HepG2 (cell line): ENCODE measurements around the gene TNFAIP6. TPM values are rescaled to one million over a fixed set of nuclear protein-coding genes. Genes with fewer than 3 reads are reported as not detected.
A peak's percentile ranks its signal among the peaks of the same experiment; 100 is the strongest.

Experiments
- CAMTA2 ChIP-seq: sonication (generic); formaldehyde crosslinking; IDR thresholded peaks from 2 replicates; pipeline ENCODE4 v1.4.0; 2020; ENCODE audit warnings: mild to moderate bottlenecking, missing genetic modification reagents, borderline replicate concordance
- CHD4 ChIP-seq: fragments of 200-600 bp; sonication (generic); IDR thresholded peaks from 2 replicates; pipeline ENCODE4 v1.7.0; 2017; ENCODE audit warnings: mild to moderate bottlenecking, low read length, borderline replicate concordance
- DNMT3B ChIP-seq: conservative IDR thresholded peaks from 2 replicates; pipeline ENCODE4 v1.6.1; 2016; ENCODE audit warnings: missing biosample characterization, control low read depth
- IRX3 ChIP-seq: sonication (generic); formaldehyde crosslinking; IDR thresholded peaks from 2 replicates; pipeline ENCODE4 v1.8.1; 2023; ENCODE audit warnings: mild to moderate bottlenecking, low read depth, missing genetic modification reagents, borderline replicate concordance
- ISL2 ChIP-seq: sonication (generic); formaldehyde crosslinking; IDR thresholded peaks from 2 replicates; pipeline ENCODE4 v1.5.0; 2020; ENCODE audit warnings: missing genetic modification reagents
- PPARG ChIP-seq: conservative IDR thresholded peaks from 2 replicates; pipeline ENCODE4 v1.6.1; 2016; ENCODE audit warnings: missing biosample characterization, missing genetic modification reagents
- SIX4 ChIP-seq: sonication (generic); formaldehyde crosslinking; IDR thresholded peaks from 2 replicates; pipeline ENCODE4 v1.4.0; 2020; ENCODE audit warnings: missing genetic modification reagents
- U2AF1 ChIP-seq: fragments of 200-400 bp; formaldehyde crosslinking; optimal IDR thresholded peaks from 2 replicates; pipeline ENCODE3; 2017; ENCODE audit warnings: mild to moderate bottlenecking, low read depth, low read length
- ZEB1 ChIP-seq: IDR thresholded peaks from 2 replicates; pipeline ENCODE4 v1.6.1; 2012; ENCODE audit warnings: mild to moderate bottlenecking, low read depth, inconsistent platforms; ENCODE audit not compliant: insufficient replicate concordance
- ZFP36L1 ChIP-seq: sonication (generic); formaldehyde crosslinking; IDR thresholded peaks from 2 replicates; pipeline ENCODE4 v1.8.0; 2022; ENCODE audit warnings: mild to moderate bottlenecking, missing genetic modification reagents, moderate library complexity
- ZNF274 ChIP-seq: sonication (generic); formaldehyde crosslinking; IDR thresholded peaks from 2 replicates; pipeline ENCODE4 v1.5.1; 2020; ENCODE audit warnings: mild to moderate bottlenecking, missing genetic modification reagents
- ZNF350 ChIP-seq: sonication (generic); formaldehyde crosslinking; IDR thresholded peaks from 2 replicates; pipeline ENCODE4 v1.4.0; 2020; ENCODE audit warnings: mild to moderate bottlenecking, low read depth, missing genetic modification reagents, borderline replicate concordance
- ZNF44 ChIP-seq: sonication (generic); formaldehyde crosslinking; IDR thresholded peaks from 2 replicates; pipeline ENCODE4 v1.5.1; 2020; ENCODE audit warnings: mild to moderate bottlenecking, missing genetic modification reagents
- ZNF616 ChIP-seq: sonication (generic); formaldehyde crosslinking; IDR thresholded peaks from 2 replicates; pipeline ENCODE4 v1.5.0; 2020; ENCODE audit warnings: low read depth, mild to moderate bottlenecking, missing genetic modification reagents
- ZNF652 ChIP-seq: IDR thresholded peaks from 2 replicates; pipeline ENCODE4 v1.6.1; 2016; ENCODE audit warnings: low read depth, borderline replicate concordance
- ZNF766 ChIP-seq: sonication (generic); formaldehyde crosslinking; IDR thresholded peaks from 2 replicates; pipeline ENCODE4 v1.5.0; 2020; ENCODE audit warnings: missing genetic modification reagents, borderline replicate concordance
- ZSCAN20 ChIP-seq: sonication (generic); formaldehyde crosslinking; IDR thresholded peaks from 2 replicates; pipeline ENCODE4 v1.4.0; 2020; ENCODE audit warnings: missing genetic modification reagents, mild to moderate bottlenecking, borderline replicate concordance
- polyA plus RNA-seq, 8 experiments: library from polyadenylated mRNA; depleted of rRNA in 3 of 8; stranded (reverse) in 7 of 8; unstranded in 1 of 8; fragments of >200 nt; fragmentation: Illumina TruSeq in 4 of 8; extraction: Trizol in 4 of 8; gene quantifications; 2 replicates each; pipeline versions ENCODE4 v1.2.1 to v1.2.3, GENCODE V29; 2011 to 2016; ENCODE audit warnings: low read depth in 4 of 8, missing spikeins in 1 of 8, mixed read lengths in 1 of 8; ENCODE audit not compliant: insufficient read depth in 1 of 8
- total RNA-seq, 5 experiments: library from RNA; depleted of rRNA; stranded (reverse); fragments of >200 nt; fragmentation: Illumina TruSeq; extraction: Trizol; gene quantifications; 2 replicates each; pipeline ENCODE4 v1.2.3, GENCODE V29; 2016; ENCODE audit warnings: low read depth in 1 of 5
- TF ChIP-seq, protein P1 (sequence below): sonication (generic); formaldehyde crosslinking; IDR thresholded peaks from 2 replicates; pipeline ENCODE4 v1.4.0; 2020; ENCODE audit warnings: low read depth, mild to moderate bottlenecking, missing genetic modification reagents
- TF ChIP-seq, protein P2 (sequence below): sonication (generic); formaldehyde crosslinking; IDR thresholded peaks from 2 replicates; pipeline ENCODE4 v1.4.0; 2020; ENCODE audit warnings: missing genetic modification reagents
- TF ChIP-seq, protein P3 (sequence below): sonication (generic); formaldehyde crosslinking; IDR thresholded peaks from 2 replicates; pipeline ENCODE4 v1.5.0; 2020; ENCODE audit warnings: missing genetic modification reagents
- TF ChIP-seq, protein P4 (sequence below): sonication (generic); formaldehyde crosslinking; IDR thresholded peaks from 2 replicates; pipeline ENCODE4 v1.5.1; 2020; ENCODE audit warnings: missing genetic modification reagents, mild to moderate bottlenecking, borderline replicate concordance

TNFAIP6 gene
- total and polyA plus RNA-seq, 2 of the 13 experiments (the other 11 are each of a cell fraction or from before 2014, with no cell fraction given) = not detected

DNA sequence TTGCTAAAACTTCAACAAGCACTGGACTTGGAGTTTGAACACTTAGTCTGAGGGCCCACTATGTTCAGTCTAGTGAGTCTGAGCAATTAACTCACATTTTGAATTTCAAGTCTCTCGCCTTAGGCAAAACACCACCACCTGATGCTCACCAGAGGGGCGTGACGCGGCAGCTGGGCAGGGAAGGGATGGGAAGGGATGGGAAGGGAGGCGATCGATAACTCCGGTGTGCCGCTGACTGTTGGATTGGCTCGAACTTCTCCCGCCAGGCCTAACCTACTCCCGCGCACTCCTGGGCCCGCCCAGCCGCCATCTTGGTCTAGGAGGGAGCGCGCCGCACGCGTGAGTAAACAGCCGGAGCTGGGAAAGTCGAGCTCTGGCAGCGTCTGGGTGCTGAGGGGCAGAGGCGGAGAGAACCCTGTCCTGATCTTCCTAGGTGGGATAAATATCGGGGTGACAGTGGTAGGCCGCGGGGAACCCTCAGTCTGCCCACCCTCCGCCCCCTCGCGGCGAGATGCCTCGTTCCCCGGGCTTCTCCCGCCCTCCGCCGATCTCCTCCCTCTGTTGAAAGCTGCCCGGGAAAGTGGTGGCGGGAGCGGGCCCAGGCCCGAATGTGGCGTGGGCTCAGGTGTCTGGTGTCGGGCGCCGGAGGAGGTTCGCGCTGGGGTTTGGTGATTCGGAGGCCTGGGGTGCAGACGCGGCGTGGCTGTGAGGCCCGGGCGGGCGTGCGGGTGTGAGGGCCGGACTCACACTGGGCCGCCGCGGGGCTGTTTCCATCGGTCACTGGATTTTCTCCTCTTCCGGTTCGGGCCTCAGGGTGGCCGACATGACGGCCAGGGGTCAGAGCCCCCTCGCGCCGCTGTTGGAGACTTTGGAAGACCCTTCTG is 52.5 kb downstream of the TNFAIP6 start, which contains the start of gene RIF1 (continued):
- TF ChIP-seq, protein P1, sequence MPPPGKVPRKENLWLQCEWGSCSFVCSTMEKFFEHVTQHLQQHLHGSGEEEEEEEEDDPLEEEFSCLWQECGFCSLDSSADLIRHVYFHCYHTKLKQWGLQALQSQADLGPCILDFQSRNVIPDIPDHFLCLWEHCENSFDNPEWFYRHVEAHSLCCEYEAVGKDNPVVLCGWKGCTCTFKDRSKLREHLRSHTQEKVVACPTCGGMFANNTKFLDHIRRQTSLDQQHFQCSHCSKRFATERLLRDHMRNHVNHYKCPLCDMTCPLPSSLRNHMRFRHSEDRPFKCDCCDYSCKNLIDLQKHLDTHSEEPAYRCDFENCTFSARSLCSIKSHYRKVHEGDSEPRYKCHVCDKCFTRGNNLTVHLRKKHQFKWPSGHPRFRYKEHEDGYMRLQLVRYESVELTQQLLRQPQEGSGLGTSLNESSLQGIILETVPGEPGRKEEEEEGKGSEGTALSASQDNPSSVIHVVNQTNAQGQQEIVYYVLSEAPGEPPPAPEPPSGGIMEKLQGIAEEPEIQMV (CRISPR knock-in tag) = peak; percentile 26; the same call in 1 of the 2 replicates
- TF ChIP-seq ZNF652 (no peak; the same call in 1 of the 2 replicates), SIX4 (CRISPR knock-in tag) (peak; percentile 41; the same call in 1 of the 2 replicates), ZNF766 (CRISPR knock-in tag) (0 out of 2 replicates have a peak, but pooled peaks have one; percentile 26), ZNF616 (CRISPR knock-in tag) (peak; percentile 76; the same call in 1 of the 2 replicates), IRX3 (CRISPR knock-in tag) (peak; percentile 78; the same call in 1 of the 2 replicates), ISL2 (CRISPR knock-in tag) (peak; percentile 82), CAMTA2 (CRISPR knock-in tag) (peak; percentile 97), CHD4 (no peak), ZFP36L1 (CRISPR knock-in tag) (no peak; the same call in 1 of the 2 replicates), ZNF274 (peak; percentile 86; the same call in 1 of the 2 replicates), ZEB1 (peak; percentile 41), DNMT3B (CRISPR knock-in tag) (peak; percentile 82; the same call in 1 of the 2 replicates), ZNF44 (no peak), ZSCAN20 (CRISPR knock-in tag) (no peak), U2AF1 (no peak), PPARG (CRISPR knock-in tag) (no peak), ZNF350 (CRISPR knock-in tag) (peak; percentile 93)
- TF ChIP-seq, protein P2, sequence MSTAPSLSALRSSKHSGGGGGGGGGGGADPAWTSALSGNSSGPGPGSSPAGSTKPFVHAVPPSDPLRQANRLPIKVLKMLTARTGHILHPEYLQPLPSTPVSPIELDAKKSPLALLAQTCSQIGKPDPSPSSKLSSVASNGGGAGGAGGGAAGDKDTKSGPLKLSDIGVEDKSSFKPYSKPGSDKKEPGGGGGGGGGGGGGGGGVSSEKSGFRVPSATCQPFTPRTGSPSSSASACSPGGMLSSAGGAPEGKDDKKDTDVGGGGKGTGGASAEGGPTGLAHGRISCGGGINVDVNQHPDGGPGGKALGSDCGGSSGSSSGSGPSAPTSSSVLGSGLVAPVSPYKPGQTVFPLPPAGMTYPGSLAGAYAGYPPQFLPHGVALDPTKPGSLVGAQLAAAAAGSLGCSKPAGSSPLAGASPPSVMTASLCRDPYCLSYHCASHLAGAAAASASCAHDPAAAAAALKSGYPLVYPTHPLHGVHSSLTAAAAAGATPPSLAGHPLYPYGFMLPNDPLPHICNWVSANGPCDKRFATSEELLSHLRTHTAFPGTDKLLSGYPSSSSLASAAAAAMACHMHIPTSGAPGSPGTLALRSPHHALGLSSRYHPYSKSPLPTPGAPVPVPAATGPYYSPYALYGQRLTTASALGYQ (CRISPR knock-in tag) = peak; percentile 39; the same call in 1 of the 2 replicates
- TF ChIP-seq, protein P3, sequence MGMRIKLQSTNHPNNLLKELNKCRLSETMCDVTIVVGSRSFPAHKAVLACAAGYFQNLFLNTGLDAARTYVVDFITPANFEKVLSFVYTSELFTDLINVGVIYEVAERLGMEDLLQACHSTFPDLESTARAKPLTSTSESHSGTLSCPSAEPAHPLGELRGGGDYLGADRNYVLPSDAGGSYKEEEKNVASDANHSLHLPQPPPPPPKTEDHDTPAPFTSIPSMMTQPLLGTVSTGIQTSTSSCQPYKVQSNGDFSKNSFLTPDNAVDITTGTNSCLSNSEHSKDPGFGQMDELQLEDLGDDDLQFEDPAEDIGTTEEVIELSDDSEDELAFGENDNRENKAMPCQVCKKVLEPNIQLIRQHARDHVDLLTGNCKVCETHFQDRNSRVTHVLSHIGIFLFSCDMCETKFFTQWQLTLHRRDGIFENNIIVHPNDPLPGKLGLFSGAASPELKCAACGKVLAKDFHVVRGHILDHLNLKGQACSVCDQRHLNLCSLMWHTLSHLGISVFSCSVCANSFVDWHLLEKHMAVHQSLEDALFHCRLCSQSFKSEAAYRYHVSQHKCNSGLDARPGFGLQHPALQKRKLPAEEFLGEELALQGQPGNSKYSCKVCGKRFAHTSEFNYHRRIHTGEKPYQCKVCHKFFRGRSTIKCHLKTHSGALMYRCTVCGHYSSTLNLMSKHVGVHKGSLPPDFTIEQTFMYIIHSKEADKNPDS = peak; percentile 82; the same call in 1 of the 2 replicates
- TF ChIP-seq, protein P4, sequence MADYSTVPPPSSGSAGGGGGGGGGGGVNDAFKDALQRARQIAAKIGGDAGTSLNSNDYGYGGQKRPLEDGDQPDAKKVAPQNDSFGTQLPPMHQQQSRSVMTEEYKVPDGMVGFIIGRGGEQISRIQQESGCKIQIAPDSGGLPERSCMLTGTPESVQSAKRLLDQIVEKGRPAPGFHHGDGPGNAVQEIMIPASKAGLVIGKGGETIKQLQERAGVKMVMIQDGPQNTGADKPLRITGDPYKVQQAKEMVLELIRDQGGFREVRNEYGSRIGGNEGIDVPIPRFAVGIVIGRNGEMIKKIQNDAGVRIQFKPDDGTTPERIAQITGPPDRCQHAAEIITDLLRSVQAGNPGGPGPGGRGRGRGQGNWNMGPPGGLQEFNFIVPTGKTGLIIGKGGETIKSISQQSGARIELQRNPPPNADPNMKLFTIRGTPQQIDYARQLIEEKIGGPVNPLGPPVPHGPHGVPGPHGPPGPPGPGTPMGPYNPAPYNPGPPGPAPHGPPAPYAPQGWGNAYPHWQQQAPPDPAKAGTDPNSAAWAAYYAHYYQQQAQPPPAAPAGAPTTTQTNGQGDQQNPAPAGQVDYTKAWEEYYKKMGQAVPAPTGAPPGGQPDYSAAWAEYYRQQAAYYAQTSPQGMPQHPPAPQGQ = peak; percentile 47; the same call in 1 of the 2 replicates
